CD4-positive, alpha-beta T cell treated with Interleukin-17A for 4 hours (primary cell): ENCODE measurements around the gene PPIL6.
"Not testable (repeated sequence)": the region's sequence is repeated elsewhere in the genome, so short reads cannot be mapped to it uniquely, and the experiment has no call there.

Experiments used
- DNase-seq: peaks from one replicate; pipeline ENCODE4 v3.0.0-alpha.2; 2020; ENCODE audit warnings: mixed read lengths

The PPIL6 gene

GRCh38 chr6:109466212-109466923 lies 25.9 kb upstream of the PPIL6 start:
- no peak for DNase-seq

- DNase-seq, result no peak
Measured at GRCh38 chr6:109465772-109466171, 25.3 kb upstream of the PPIL6 start.

DNA sequence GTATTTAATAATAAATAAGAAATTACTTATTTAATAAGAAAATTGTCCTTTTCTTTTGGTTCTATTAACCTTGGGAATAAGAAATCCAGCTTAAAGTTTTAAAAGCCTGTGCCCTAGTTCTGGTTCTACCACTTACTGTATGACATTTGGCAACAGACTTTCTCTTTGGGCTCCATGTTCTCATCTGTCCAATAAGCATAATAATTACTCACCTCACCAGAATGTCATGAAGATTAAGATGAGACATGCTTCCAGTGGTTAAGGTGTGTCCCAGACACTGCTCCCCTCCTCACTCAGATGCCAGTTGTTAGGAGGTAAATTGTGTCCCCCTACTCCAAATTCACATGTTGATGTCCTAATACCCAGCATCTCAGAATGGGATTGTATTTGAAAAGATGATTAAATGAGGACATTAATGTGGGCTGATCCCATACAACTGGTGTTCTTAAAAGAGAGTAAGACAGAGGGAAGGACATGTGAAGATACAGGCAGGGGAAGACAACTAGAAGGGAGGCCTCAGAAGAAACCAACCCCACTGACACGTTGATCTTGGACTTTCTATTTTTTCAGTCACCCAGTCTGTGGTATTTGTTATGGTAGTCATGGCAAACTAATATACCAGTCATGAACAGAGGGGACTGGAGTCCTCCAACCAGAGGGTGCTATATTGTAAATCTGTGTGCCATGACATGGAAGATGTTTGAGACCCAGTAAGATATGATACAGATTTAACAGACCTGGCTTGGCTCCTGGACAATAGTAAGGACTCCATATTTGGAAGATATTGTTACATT lies 21.5 kb upstream of the PPIL6 start:
- no peak for DNase-seq

DNA sequence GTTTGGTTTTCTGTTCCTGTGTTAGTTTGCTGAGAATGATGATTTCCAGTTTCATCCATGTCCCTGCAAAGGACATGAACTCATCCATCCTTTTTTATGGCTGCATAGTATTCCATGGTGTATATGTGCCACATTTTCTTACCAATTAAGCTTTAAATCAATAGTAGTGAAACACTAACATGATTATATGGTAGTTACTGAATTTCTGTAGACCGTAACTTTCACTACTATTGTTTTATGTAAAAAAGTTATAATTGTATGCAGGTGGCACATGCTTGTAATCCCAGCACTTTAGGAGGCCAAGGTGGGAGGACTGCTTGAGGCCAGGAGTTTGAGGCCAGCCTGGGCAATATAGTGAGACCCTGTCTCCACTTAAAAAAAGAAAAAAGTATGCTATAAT lies 20.8 kb upstream of the PPIL6 start:
- not testable (repeated sequence) for DNase-seq

DNA sequence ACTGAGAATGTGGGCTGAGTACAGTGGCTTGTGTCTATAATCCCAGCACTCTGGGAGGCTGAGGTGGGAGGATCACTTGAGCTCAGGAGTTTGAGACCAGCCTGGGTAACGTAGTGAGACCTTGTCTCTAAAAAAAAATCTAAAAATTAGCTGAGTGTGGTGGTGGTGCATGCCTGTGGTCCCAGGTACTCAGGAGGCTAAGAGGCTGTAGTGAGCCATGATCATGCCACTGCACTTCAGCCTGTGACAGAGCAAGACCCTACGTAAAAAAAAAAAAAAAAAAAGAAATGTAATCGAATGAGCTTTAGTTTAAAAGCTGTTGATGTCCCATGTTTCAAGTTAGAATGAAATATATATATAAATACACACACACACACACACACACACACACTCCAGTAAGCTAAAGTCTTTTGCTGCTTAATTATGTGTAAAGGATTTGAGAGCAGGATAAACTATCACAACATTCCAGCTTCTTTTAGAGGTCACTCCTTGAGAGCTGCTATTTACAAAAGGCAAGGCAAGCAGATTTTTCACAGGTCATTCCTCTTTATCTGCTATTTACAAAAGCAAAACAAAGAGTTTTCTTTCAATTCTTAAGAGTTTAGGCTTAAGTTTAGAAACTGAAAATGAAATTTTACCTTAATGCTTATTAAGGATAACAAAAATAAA lies 19.9 kb upstream of the PPIL6 start:
- no peak for DNase-seq

DNA sequence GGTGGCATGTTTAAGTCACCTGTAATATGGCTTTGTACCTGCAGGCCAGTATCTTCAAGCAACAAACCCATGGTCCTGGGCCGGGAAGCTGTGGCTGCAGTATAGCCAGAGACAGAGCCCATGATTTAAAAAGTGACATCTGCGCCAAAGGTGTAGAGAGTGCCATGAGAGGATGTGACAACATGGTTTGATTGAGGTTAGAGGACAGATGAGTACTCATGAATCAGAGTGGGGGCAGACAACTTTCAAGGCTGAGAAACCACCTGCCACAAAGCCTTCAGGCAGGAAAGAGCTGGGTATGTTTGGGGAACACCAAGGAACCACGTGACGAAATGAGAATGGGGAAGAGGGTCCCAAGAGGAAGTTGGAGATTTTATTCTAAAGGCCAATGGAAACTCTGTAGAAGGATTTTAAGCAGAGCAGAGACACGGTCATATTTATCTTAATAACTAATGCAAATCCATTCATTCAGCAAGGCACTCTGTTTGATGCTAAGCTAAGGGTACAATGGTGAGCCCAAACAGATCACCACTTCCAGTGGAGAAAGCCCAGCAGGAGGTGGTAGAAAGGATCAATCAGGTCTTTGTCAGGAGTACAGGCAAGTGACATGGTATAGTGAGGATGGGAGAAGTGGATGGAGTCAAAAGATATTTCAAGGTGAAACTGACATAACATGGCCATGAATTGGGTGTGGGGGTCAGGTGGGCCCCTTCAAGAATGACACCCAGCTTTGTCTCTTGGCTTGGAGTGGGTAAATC lies 18.5 kb upstream of the PPIL6 start:
- DNase-seq, result peak; percentile 49

DNA sequence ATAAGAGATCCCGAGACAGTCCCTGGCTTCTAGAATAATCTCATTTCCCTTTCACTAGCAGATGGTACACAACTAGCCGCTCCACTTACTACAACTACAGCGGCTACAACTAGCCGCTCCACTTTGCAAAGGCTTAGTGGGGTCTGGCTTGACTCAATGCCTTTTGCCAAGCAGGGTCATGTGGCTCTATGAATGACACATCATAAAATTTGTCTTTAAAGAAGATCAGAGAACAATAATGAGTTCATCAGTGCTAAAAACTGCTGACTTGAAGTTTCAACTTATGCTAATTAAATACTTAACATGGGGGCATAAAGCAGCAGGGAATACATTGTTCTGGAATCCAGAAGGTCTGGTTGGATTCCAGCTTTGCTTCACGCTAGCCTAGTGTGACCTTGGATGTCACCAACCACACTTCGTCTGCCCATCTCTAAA lies 17.2 kb upstream of the PPIL6 start:
- no peak for DNase-seq

GRCh38 chr6:109456710-109457561 lies 16.5 kb upstream of the PPIL6 start:
- DNase-seq, result no peak

GRCh38 chr6:109456111-109456583 lies 15.7 kb upstream of the PPIL6 start:
- DNase-seq, result no peak

- peak; percentile 84 for DNase-seq
Measured at GRCh38 chr6:109455437-109456110, 15.1 kb upstream of the PPIL6 start, which contains the start of gene MICAL1. TSS of gene MICAL1 (minus strand) at chr6:109455772. CDS start at chr6:109454196, 1,576 bp downstream.

DNA sequence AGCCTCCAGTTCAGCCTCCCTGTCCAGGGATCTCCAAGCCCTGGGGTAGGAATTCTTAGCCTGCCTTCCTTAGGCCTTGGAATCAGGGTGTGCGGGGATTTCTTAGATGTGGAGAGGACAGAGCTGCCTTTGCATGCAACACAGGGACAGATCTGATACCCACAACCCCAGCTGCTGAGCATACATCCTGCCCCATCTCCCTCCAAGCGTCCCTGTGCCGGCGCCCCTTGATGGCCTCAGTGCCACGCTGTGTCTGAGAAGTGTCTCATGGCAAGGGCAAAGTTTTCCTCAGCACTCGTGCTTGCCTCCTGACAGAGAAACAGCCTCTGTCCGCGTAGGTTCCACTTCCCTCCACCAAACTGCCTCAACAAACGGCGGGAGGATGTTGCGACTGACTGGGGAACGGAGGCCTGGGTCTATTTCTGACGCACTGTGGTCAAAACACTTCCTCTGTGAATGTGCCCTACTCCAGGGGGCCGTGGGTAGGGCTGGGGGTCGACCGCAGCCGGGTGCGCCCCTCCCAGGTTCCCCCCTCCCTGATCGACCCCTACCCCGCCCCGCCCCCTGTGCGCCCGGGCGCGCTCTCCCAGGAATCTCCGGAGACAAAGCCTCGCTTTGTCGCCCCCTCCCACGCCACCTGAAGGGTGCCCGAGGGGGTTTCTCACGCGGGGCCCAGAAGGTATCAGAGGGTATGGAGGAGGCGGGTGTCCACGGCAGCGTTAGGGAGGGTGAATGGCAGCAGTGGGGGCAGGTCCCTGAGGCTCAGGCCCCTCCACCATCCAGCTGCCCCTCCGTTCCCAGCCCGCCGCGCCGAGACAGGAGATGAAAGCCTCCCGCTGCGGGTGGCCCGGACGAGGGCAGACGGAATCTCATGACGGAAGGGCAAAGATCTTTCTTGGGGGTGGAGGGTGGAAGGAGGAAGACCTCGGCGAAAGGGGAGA lies 14.3 kb upstream of the PPIL6 start:
- peak; percentile 76 for DNase-seq

DNA sequence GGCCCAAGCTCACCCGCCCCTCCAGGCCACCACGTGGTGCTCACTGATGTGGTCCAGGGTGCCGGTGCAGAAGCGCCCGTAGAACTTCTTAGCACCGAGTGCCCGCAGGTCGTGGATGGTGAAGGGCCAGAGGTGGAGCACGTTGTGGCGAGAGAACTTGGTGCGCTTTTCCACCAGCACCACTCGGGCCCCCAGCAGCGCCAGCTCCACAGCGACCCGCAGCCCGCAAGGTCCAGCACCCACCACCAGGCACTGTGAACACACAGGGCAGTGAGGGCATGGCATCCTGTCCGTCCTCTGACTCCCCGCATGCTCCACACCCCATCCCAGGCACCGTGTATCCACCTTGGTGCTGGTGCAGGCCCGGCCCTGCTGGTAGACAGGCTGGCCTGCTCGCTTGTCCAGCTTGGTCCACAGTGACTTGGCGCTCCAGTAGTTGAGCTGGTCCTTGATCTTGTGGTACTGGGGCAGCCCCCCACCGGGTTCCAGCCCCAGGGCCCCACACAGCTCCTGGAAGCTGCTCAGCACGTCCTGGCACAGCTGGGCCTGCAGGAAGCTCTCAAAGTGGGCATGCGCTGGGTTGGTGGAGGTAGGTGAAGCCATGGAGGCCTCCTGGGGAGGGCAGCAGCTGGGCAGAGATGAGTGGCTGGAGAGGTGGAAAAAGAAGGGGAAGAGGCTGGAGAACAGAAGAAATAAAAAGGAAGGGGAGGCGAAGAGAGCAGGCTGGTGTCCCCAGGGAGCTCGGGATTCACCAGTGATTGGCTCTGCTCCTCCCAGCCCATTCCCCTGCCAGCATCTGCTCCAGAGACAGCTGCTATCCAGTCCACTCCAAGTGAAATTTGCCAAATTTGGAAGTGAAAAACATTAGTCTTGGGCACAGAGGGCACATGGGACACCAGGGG lies 13.4 kb upstream of the PPIL6 start:
- DNase-seq, result no peak

DNA sequence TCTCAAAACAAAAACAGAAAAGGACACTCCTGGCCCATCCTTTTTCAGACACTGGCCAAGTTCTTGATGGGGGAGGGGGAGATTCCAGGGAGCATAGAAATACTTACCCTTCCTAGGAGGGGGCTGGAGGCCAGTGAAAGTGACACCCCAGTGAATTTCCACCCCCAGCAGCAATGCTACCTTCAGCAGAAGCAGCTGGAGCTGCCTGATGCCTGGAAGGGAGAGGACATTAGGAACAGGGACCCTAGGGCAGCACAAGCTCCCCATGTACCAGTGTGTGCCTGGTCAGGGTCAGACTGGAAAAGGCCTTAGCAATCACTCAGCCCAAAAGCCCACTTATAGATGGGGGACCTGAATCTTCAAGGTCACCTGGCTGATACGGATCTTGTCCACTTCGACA lies 12.7 kb upstream of the PPIL6 start:
- no peak for DNase-seq

- DNase-seq, result no peak
Measured at GRCh38 chr6:109452181-109452580, 11.8 kb upstream of the PPIL6 start.

DNA sequence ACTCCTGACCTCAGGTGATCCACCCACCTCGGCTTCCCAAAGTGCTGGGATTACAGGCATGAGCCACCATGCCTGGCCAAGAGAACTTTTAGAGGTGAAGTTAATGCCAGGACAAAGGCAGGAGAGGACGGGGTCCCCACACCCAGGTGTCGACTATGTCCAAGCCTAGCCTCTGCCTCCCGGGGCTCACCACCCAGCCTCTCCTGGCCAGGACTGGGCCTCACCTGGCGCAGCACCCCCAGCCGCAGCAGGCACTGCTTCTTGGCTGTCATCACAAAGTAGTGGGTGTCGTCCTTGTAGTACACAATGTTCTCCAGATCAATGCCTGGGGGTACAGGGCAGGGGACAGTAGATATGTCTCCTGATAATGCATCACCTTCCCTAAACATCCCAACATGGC lies 10.9 kb upstream of the PPIL6 start:
- DNase-seq, result no peak

- no peak for DNase-seq
Measured at GRCh38 chr6:109450801-109451200, 10.4 kb upstream of the PPIL6 start.

DNA sequence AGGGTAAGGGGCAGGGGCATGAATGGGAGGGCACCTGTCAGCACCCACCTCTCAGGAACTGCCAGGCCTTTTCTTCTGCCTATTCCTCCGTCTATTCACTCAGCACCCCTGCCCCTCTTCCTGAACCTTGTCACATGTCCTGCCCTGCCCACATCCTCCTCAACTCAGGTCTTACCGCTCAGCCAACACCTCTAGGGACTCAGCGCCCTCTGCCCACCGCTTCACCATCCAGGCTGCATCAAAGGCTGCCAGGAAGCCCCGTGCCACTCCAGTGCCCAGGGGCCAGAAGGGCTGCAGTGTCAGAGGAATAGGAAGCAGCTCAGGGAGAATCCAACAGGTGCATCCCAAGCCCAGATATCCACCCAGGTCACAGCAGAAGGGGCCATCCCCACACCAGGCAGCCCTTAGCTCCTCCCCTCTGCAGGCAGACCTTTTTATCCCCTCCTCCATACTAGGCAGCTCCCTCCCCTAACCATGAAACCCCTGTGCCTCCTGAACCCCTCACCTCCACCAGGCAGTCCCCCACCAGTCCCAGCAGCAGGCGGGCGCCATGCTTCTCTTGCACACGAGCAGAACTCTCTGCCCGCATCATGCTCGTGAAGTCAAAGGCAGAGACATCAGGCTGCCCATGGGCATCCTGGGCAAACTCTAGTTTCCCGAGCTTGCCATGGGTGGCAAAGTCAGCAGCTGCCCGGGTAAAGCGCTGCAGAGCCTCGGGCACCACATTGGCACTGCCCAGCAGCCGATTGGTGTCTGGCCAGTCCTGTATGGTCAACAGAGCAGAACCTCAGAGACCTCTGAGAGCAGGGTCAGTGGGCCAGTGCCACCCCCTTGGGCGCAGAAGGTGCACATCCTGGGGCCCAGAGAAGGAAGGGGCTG lies 9.6 kb upstream of the PPIL6 start:
- DNase-seq, result peak; percentile 61
